HepG2 (cell line): ENCODE results near the gene EXOC6B. TPM values are rescaled to one million over a fixed set of nuclear protein-coding genes. Genes with fewer than 3 reads are reported as not detected.
A peak's percentile ranks its signal among the peaks of the same experiment; 100 is the strongest.

Experiments used
- ARID5B ChIP-seq: IDR thresholded peaks from 2 replicates; pipeline ENCODE4 v1.4.0; 2020; ENCODE audit warnings: mild to moderate bottlenecking, missing genetic modification reagents
- CREB1 ChIP-seq, 2 experiments: fragments of 450-650 bp in 1 of 2; IDR thresholded peaks; 2 replicates each; pipeline ENCODE4 v1.6.1; 2016 to 2017; ENCODE audit warnings: control low read depth in 1 of 2, mild to moderate bottlenecking in 1 of 2, missing compliant biosample characterization in 1 of 2, missing genetic modification characterization in 1 of 2
- FOSL2 ChIP-seq: sonication (generic); formaldehyde crosslinking; IDR thresholded peaks from 2 replicates; pipeline ENCODE4 v1.4.0; 2020; ENCODE audit warnings: missing genetic modification reagents
- GFI1 ChIP-seq: sonication (generic); formaldehyde crosslinking; IDR thresholded peaks from 2 replicates; pipeline ENCODE4 v1.5.0; 2020; ENCODE audit warnings: missing genetic modification reagents, mild to moderate bottlenecking, borderline replicate concordance
- HDAC1 ChIP-seq: sonication (generic); formaldehyde crosslinking; IDR thresholded peaks from 2 replicates; pipeline ENCODE4 v1.5.1; 2020; ENCODE audit warnings: mild to moderate bottlenecking, missing genetic modification reagents
- HDAC6 ChIP-seq: fragments of 200-600 bp; sonication (generic); IDR thresholded peaks from 2 replicates; pipeline ENCODE4 v1.7.0; 2017; ENCODE audit warnings: mild to moderate bottlenecking, antibody characterized with exemption, low read length, low read depth
- HMG20A ChIP-seq: IDR thresholded peaks from 2 replicates; pipeline ENCODE4 v1.6.1; 2016; ENCODE audit warnings: borderline replicate concordance
- HNF1A ChIP-seq, 2 experiments: sonication (generic) in 1 of 2; formaldehyde crosslinking in 1 of 2; IDR thresholded peaks; 2 replicates each; pipeline versions ENCODE4 v1.4.0 to v1.6.1; 2016 to 2020; ENCODE audit warnings: borderline replicate concordance in 1 of 2, low read depth in 1 of 2, mild to moderate bottlenecking in 1 of 2, missing genetic modification reagents in 1 of 2
- JUN ChIP-seq: sonication (generic); formaldehyde crosslinking; IDR thresholded peaks from 2 replicates; pipeline ENCODE4 v1.4.0; 2020; ENCODE audit warnings: mild to moderate bottlenecking, missing genetic modification reagents
- NCOR1 ChIP-seq: fragments of 200-600 bp; sonication (generic); IDR thresholded peaks from 2 replicates; pipeline ENCODE4 v1.7.0; 2017; ENCODE audit warnings: antibody characterized with exemption, low read length, borderline replicate concordance
- NR2C2 ChIP-seq: sonication (generic); formaldehyde crosslinking; IDR thresholded peaks from 2 replicates; pipeline ENCODE4 v1.4.0; 2020; ENCODE audit warnings: missing genetic modification reagents, mild to moderate bottlenecking, moderate library complexity, borderline replicate concordance
- PPARG ChIP-seq: conservative IDR thresholded peaks from 2 replicates; pipeline ENCODE4 v1.6.1; 2016; ENCODE audit warnings: missing biosample characterization, missing genetic modification reagents
- RARA ChIP-seq: IDR thresholded peaks from 2 replicates; pipeline ENCODE4 v1.6.1; 2016; ENCODE audit warnings: missing genetic modification reagents, missing compliant biosample characterization
- RXRB ChIP-seq: IDR thresholded peaks from 2 replicates; pipeline ENCODE4 v1.6.1; 2016; ENCODE audit warnings: borderline replicate concordance, missing genetic modification reagents, missing compliant biosample characterization
- SOX13 ChIP-seq, 3 experiments: fragments of 450-650 bp in 1 of 3; sonication (generic) in 1 of 3; formaldehyde crosslinking in 1 of 3; IDR thresholded peaks in 2 of 3; conservative IDR thresholded peaks in 1 of 3; 2 replicates each; pipeline versions ENCODE4 v1.5.0 to v1.6.1; 2016 to 2020; ENCODE audit warnings: antibody characterized with exemption in 1 of 3, mild to moderate bottlenecking in 1 of 3, missing compliant biosample characterization in 1 of 3, missing genetic modification reagents in 1 of 3, moderate library complexity in 1 of 3
- ZNF12 ChIP-seq: sonication (generic); formaldehyde crosslinking; IDR thresholded peaks from 2 replicates; pipeline ENCODE4 v1.5.0; 2020; ENCODE audit warnings: missing genetic modification reagents
- ZNF256 ChIP-seq: sonication (generic); formaldehyde crosslinking; conservative IDR thresholded peaks from 2 replicates; pipeline ENCODE4 v1.4.0; 2020; ENCODE audit warnings: missing genetic modification reagents
- ZNF512B ChIP-seq: sonication (generic); formaldehyde crosslinking; IDR thresholded peaks from 2 replicates; pipeline ENCODE4 v1.5.1; 2020; ENCODE audit warnings: missing genetic modification reagents, mild to moderate bottlenecking, borderline replicate concordance
- polyA plus RNA-seq, 8 experiments: library from polyadenylated mRNA; depleted of rRNA in 3 of 8; stranded (reverse) in 7 of 8; unstranded in 1 of 8; fragments of >200 nt; fragmentation: Illumina TruSeq in 4 of 8; extraction: Trizol in 4 of 8; gene quantifications; 2 replicates each; pipeline versions ENCODE4 v1.2.1 to v1.2.3, GENCODE V29; 2011 to 2016; ENCODE audit warnings: low read depth in 4 of 8, missing spikeins in 1 of 8, mixed read lengths in 1 of 8; ENCODE audit not compliant: insufficient read depth in 1 of 8
- total RNA-seq, 5 experiments: library from RNA; depleted of rRNA; stranded (reverse); fragments of >200 nt; fragmentation: Illumina TruSeq; extraction: Trizol; gene quantifications; 2 replicates each; pipeline ENCODE4 v1.2.3, GENCODE V29; 2016; ENCODE audit warnings: low read depth in 1 of 5

EXOC6B gene
- total and polyA plus RNA-seq, 2 of the 13 experiments (the other 11 are each of a cell fraction or from before 2014, with no cell fraction given) = 9.1 to 15.9 TPM

GRCh38 chr2:72743481-72743880 lies 82.4 kb downstream of the EXOC6B start (continued):
- TF ChIP-seq ARID5B (CRISPR knock-in tag) (peak; percentile 81), HMG20A (CRISPR knock-in tag) (peak; percentile 69; the same call in 1 of the 2 replicates), RXRB (peak; percentile 81), GFI1 (CRISPR knock-in tag) (peak; percentile 64; the same call in 1 of the 2 replicates), RARA (peak; percentile 94), HDAC6 (no peak), JUN (no peak), HNF1A (IDR thresholded peaks at IDR 0.05; ENCODE audit: low read depth) (no peak), HNF1A (CRISPR knock-in tag; IDR thresholded peaks at IDR 0.05; ENCODE audit: borderline replicate concordance) (peak; percentile 44; the same call in 1 of the 2 replicates), ZNF512B (no peak), NCOR1 (peak; percentile 35; the same call in 1 of the 2 replicates), CREB1 (IDR thresholded peaks at IDR 0.05) (no peak), CREB1 (CRISPR knock-in tag; IDR thresholded peaks at IDR 0.05) (0 out of 2 replicates have a peak, but pooled peaks have one; percentile 19), PPARG (CRISPR knock-in tag) (peak; percentile 65), NR2C2 (CRISPR knock-in tag) (no peak), ZNF256 (CRISPR knock-in tag) (no peak), FOSL2 (CRISPR knock-in tag) (peak; percentile 71), HDAC1 (CRISPR knock-in tag) (no peak), ZNF12 (CRISPR knock-in tag) (peak; percentile 37; the same call in 1 of the 2 replicates), SOX13 (IDR thresholded peaks at IDR 0.05) (no peak), SOX13 (CRISPR knock-in tag; conservative IDR thresholded peaks at IDR 0.05 in 1 of 2, IDR thresholded peaks at IDR 0.05 in 1 of 2) (peak in 1 of 2 experiments; percentile 66; a peak in 1 of 4 replicates)
